ENCODE measurements around the gene VTI1A.

DNA sequence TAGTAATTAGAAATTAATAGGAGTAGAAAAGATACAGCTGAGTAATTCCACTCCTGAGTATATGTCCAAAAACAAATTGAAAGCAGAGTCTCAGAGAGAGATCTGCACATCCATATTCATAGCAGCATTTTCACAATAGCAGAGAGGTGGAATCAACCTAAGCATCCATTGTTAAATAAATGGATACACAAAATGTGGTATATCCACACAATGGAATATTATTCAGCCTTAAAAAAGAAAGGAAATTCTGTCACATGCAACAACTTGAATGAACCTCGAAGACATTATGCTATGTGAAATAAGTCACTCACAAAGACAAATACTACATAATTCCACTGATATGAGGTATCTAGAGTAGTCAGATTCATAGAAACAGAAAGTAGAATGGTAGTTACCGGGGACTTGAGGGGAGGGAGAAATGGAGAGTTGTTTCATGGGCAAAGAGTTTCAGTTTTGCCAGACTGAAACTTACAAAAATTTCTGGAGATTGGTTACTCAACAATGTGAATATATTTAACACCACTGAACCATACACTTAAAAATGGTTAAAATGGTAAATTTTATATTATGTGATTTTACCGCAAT, 18.4 kb downstream of the VTI1A start:
- TF ChIP-seq, protein P1, sequence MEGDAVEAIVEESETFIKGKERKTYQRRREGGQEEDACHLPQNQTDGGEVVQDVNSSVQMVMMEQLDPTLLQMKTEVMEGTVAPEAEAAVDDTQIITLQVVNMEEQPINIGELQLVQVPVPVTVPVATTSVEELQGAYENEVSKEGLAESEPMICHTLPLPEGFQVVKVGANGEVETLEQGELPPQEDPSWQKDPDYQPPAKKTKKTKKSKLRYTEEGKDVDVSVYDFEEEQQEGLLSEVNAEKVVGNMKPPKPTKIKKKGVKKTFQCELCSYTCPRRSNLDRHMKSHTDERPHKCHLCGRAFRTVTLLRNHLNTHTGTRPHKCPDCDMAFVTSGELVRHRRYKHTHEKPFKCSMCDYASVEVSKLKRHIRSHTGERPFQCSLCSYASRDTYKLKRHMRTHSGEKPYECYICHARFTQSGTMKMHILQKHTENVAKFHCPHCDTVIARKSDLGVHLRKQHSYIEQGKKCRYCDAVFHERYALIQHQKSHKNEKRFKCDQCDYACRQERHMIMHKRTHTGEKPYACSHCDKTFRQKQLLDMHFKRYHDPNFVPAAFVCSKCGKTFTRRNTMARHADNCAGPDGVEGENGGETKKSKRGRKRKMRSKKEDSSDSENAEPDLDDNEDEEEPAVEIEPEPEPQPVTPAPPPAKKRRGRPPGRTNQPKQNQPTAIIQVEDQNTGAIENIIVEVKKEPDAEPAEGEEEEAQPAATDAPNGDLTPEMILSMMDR (conservative IDR thresholded peaks at IDR 0.05; ENCODE audit: low read depth, low read length) = no peak
- TF ChIP-seq POLR2A (IDR thresholded peaks at IDR 0.05; ENCODE audit: low read depth, low read length) (no peak), RFX5 (IDR thresholded peaks at IDR 0.05; ENCODE audit: low read depth, low read length) (no peak), MXI1 (IDR thresholded peaks at IDR 0.05; ENCODE audit: borderline replicate concordance, low read depth, low read length) (no peak)

All from IMR-90 (cell line).